Thyroid gland (tissue), 4 donors: Measurements from ENCODE around the gene RNF214.

Source experiments
- POLR2A ChIP-seq, 2 donors: fragments of 450-650 bp; IDR thresholded peaks; one replicate each; pipeline ENCODE4 v1.6.1; 2017; ENCODE audit warnings: antibody characterized with exemption in 2 of 2, mild to moderate bottlenecking in 2 of 2, moderate library complexity in 1 of 2
- TF ChIP-seq, protein P1 (sequence below), 6 experiments: fragments of 200-600 bp in 3 of 6; fragments of 450-650 bp in 3 of 6; sonication (generic) in 3 of 6; IDR thresholded peaks; one replicate each; pipeline ENCODE4 v1.5.1; 2016 to 2019; ENCODE audit warnings: antibody characterized with exemption in 6 of 6, mild to moderate bottlenecking in 2 of 6, inconsistent platforms in 1 of 6, moderate library complexity in 1 of 6

DNA sequence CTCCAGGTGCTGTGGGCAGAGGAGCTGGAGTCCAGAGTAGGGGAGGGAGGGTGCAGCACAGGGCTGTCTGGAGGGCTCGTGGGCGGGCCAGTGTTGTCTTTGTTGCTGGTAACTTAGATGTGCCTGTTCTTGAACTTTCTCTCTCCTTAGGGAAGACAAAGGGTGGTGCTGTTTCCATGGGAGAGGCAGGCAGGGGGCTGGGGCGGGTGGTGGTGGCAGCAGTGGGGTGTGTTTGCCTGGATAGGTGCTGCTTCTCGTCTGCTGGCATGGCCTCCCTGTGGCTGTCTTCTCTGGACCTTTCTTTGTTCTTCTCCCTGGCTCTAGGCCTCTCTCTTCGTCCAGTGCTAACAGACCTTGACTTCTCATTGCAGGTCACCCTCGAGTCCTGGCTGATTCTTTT is 45.5 kb upstream of the RNF214 start:
- TF ChIP-seq, protein P1, sequence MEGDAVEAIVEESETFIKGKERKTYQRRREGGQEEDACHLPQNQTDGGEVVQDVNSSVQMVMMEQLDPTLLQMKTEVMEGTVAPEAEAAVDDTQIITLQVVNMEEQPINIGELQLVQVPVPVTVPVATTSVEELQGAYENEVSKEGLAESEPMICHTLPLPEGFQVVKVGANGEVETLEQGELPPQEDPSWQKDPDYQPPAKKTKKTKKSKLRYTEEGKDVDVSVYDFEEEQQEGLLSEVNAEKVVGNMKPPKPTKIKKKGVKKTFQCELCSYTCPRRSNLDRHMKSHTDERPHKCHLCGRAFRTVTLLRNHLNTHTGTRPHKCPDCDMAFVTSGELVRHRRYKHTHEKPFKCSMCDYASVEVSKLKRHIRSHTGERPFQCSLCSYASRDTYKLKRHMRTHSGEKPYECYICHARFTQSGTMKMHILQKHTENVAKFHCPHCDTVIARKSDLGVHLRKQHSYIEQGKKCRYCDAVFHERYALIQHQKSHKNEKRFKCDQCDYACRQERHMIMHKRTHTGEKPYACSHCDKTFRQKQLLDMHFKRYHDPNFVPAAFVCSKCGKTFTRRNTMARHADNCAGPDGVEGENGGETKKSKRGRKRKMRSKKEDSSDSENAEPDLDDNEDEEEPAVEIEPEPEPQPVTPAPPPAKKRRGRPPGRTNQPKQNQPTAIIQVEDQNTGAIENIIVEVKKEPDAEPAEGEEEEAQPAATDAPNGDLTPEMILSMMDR (IDR thresholded peaks at IDR 0.05) = no peak
- no peak for TF ChIP-seq POLR2A (IDR thresholded peaks at IDR 0.05)
